BJ (cell line): ENCODE data around the gene P2RY6. TPM values are rescaled to one million over a fixed set of nuclear protein-coding genes. Genes with fewer than 3 reads are reported as not detected.

Experiments used
- CTCF ChIA-PET: fragments of 350-600 bp; formaldehyde crosslinking; extraction: SDS; loops from one replicate; lab custom pipeline; 2021; ENCODE audit warnings: antibody characterized with exemption, inconsistent platforms; lab: Yijun Ruan, JAX
- POLR2A ChIA-PET: fragments of 300-600 bp; sonication (Branson Sonifier 250); formaldehyde crosslinking; extraction: SDS; loops from one replicate; lab custom pipeline; 2021; ENCODE audit warnings: antibody characterized with exemption; lab: Charles Lee
- DNase-seq: peaks from one replicate; pipeline ENCODE4 v3.0.0-alpha.2; 2011; ENCODE audit warnings: low read depth
- H3K27me3 ChIP-seq: 2 replicates; pipeline ENCODE4 v1.6.0; 2011; ENCODE audit warnings: low read length; ENCODE audit not compliant: control insufficient read depth, insufficient read depth
- H3K36me3 ChIP-seq: 2 replicates; pipeline ENCODE4 v1.5.1; 2011; ENCODE audit warnings: low read length; ENCODE audit not compliant: control insufficient read depth, insufficient read depth
- H3K4me3 ChIP-seq: 2 replicates; pipeline ENCODE4 v1.5.1; 2011; ENCODE audit warnings: low read depth, mild to moderate bottlenecking, control low read depth, low read length
- polyA plus RNA-seq: library from polyadenylated mRNA; depleted of rRNA; stranded (reverse); fragments of >200 nt; gene quantifications from 2 replicates; pipeline ENCODE4 v1.2.3, GENCODE V29; 2011
- TF ChIP-seq, protein P1 (sequence below): IDR thresholded peaks from 2 replicates; pipeline ENCODE4 v1.5.1; 2011; ENCODE audit warnings: low read depth, mild to moderate bottlenecking, control low read depth, inconsistent platforms, low read length, moderate library complexity; ENCODE audit not compliant: insufficient read depth

P2RY6 gene
- polyA plus RNA-seq, 1 experiment: 1.5 TPM

GRCh38 chr11:73267122-73267846, 4.9 kb upstream of the P2RY6 start:
- CTCF ChIA-PET: interaction anchor here (0.9 to 12.5 kb wide), 4 partner anchors 10 to 542 kb away, joined by 3 to 60 read pairs (median 4); no protein-coding TSS in a partner anchor

DNA sequence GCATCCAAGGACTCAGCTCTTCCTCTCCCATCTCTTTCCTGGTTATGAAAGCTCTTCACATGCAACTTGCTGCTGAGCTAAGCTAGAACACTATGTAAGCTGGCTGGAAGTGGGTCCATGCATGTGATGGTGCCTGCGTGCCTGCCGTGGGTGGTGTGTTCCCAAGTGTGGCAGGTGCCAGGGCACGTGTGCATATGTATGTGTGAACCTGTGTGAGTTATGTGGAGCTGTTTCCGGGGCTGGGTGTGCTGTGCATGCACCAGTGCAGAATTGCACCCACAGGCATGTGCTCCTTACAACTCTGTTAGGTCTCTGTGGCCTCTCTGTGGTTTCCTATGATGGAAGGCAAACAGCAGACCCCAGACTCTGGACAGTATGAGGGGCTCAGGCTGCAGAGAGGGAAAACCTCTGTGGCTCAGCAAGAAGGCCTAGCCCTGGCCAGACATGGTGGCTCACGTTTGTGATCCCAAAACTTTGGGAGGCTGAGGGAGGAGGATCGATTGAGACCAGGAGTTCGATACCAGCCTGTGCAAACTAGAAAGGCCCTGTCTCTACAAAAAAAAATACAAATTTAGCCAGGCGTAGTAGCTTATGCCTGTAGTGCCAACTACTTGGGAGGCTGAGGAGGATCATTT, 4.1 kb upstream of the P2RY6 start:
- DNase-seq: no peak
- POLR2A ChIA-PET: no interaction called here
- Histone ChIP-seq H3K4me3 (no peak overlapping the region), H3K36me3 (no peaks in the 10 kb centered on the region), H3K27me3 (peaks cover 13% of the 10 kb centered on the region)
- CTCF ChIA-PET: interaction anchor here (0.9 to 12.5 kb wide), 4 partner anchors 11 to 83 kb away, joined by 4 to 60 read pairs (median 4); no protein-coding TSS in a partner anchor
- TF ChIP-seq, protein P1, sequence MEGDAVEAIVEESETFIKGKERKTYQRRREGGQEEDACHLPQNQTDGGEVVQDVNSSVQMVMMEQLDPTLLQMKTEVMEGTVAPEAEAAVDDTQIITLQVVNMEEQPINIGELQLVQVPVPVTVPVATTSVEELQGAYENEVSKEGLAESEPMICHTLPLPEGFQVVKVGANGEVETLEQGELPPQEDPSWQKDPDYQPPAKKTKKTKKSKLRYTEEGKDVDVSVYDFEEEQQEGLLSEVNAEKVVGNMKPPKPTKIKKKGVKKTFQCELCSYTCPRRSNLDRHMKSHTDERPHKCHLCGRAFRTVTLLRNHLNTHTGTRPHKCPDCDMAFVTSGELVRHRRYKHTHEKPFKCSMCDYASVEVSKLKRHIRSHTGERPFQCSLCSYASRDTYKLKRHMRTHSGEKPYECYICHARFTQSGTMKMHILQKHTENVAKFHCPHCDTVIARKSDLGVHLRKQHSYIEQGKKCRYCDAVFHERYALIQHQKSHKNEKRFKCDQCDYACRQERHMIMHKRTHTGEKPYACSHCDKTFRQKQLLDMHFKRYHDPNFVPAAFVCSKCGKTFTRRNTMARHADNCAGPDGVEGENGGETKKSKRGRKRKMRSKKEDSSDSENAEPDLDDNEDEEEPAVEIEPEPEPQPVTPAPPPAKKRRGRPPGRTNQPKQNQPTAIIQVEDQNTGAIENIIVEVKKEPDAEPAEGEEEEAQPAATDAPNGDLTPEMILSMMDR: no peak

More at GRCh38 chr11:73267122-73267846, 4.9 kb upstream of the P2RY6 start:
- no peak for DNase-seq
- H3K4me3 ChIP-seq: no peak overlapping the region
- H3K36me3 ChIP-seq: no peaks in the 10 kb centered on the region
- POLR2A ChIA-PET: no interaction called here
- peaks cover 13% of the 10 kb centered on the region for H3K27me3 ChIP-seq
- TF ChIP-seq, protein P1: no peak

DNA sequence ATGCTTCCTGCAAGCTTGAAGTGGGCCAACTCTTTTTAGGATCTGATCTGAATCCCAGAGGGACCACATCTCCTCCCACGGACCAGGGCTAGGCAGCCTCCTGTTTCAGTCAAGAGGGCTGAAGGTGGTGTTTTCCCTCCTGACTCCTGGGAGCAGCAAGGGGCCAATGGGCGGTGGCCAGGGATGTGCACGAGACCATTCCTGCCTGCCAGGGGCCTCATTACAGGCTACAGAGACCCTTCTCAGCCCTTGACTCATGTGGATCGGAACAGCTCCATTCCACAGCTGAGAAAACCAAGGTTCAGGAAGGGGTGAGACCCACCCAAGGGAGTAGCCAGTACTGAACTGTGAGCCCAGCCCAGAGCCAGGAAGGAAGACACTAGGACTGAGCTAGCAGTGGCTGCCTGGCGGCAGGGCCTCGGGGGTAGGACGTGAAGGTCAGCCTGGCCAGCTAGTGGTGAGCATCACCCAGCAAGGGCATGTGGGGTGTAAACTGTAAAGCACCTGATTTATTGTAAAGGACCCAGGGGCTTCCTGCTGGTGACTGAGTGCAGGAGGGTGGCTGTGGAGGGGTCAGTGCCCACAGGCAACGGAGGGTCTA, 3.4 kb upstream of the P2RY6 start:
- TF ChIP-seq, protein P1: no peak
- CTCF ChIA-PET: interaction anchor here (0.9 to 12.5 kb wide), 4 partner anchors 11 to 84 kb away, joined by 4 to 60 read pairs (median 4); no protein-coding TSS in a partner anchor
- no peak for DNase-seq
- Histone ChIP-seq H3K27me3 (peaks cover 13% of the 10 kb centered on the region), H3K4me3 (no peak overlapping the region), H3K36me3 (no peaks in the 10 kb centered on the region)
- POLR2A ChIA-PET: no interaction called here

DNA sequence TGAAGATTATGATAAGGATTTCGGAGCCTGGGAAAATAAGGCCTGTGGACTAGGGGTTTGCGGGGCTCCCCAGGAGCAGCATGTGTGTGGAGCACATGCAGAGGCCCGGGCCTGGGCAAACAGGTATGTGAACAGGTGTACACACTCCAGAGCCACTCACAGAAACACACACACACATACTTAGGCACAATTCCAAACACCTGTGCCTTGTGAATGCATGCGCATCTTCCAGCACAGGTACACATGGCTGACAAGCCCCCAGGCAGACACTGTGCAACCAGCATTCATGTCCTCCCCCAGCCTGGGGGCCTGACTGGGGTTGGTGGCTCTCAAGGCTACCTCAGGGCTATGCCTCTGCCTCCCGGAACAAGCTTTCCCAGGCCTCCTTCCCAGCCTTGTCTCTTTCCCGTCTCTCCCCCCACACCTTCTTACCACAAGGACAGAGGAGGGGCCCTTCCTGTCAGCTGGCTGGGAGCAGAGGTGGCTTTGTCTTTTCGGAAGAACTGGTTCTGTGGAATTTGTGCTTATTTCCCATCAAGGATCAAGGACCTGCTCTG, 2.6 kb upstream of the P2RY6 start:
- CTCF ChIA-PET: interaction anchor here (0.9 to 12.5 kb wide), 2 partner anchors 19 to 21 kb away, joined by 3 to 60 read pairs; no protein-coding TSS in a partner anchor
- TF ChIP-seq, protein P1: no peak
- POLR2A ChIA-PET: no interaction called here
- DNase-seq: no peak
- Histone ChIP-seq H3K27me3 (peaks cover 13% of the 10 kb centered on the region), H3K4me3 (no peak overlapping the region), H3K36me3 (no peaks in the 10 kb centered on the region)
